DND-41 (cell line): ENCODE results near the gene PPFIBP2.

ENCODE experiments used
- ATAC-seq: fragments of 200-7000 bp; cut with Tn5 transposase; 3 replicates; pipeline ENCODE4 v1.9.1; 2021; ENCODE audit warnings: low read depth; ENCODE audit not compliant: insufficient read depth
- DNase-seq: peaks from one replicate; pipeline ENCODE4 v3.0.0-alpha.2; 2020
- H2AFZ ChIP-seq: 2 replicates; pipeline ENCODE4 v1.6.0; 2012; ENCODE audit warnings: low read depth, low read length
- H3K27ac ChIP-seq: 2 replicates; pipeline ENCODE4 v1.5.1; 2012; ENCODE audit warnings: low read length, inconsistent platforms
- H3K27me3 ChIP-seq: fragments of 200-600 bp; sonication (generic); 2 replicates; pipeline ENCODE4 v1.6.0; 2012; ENCODE audit warnings: low read length, mild to moderate bottlenecking, inconsistent platforms; ENCODE audit not compliant: insufficient read depth, poor library complexity
- H3K36me3 ChIP-seq: 2 replicates; pipeline ENCODE4 v1.5.1; 2012; ENCODE audit warnings: low read length, inconsistent platforms; ENCODE audit not compliant: insufficient read depth
- H3K4me1 ChIP-seq: 2 replicates; pipeline ENCODE4 v1.5.1; 2012; ENCODE audit warnings: mild to moderate bottlenecking, low read length; ENCODE audit not compliant: insufficient read depth
- H3K4me2 ChIP-seq: 2 replicates; pipeline ENCODE4 v1.6.0; 2012; ENCODE audit warnings: mild to moderate bottlenecking, moderate library complexity, low read length, inconsistent platforms; ENCODE audit not compliant: insufficient read depth
- H3K4me3 ChIP-seq, 2 experiments: fragments of 200-600 bp in 1 of 2; shearing (Covaris generic) in 1 of 2; 2 replicates each; pipeline ENCODE4 v1.5.1; 2012 to 2016; ENCODE audit warnings: inconsistent platforms in 2 of 2, low read length in 2 of 2, mild to moderate bottlenecking in 2 of 2, low read depth in 1 of 2, moderate library complexity in 1 of 2
- H3K79me2 ChIP-seq: 2 replicates; pipeline ENCODE4 v1.6.0; 2012; ENCODE audit warnings: low read length, inconsistent platforms; ENCODE audit not compliant: insufficient read depth
- H3K9ac ChIP-seq: 2 replicates; pipeline ENCODE4 v1.6.0; 2012; ENCODE audit warnings: low read depth, mild to moderate bottlenecking, inconsistent platforms, low read length, moderate library complexity
- H3K9me3 ChIP-seq: 2 replicates; pipeline ENCODE4 v1.5.1; 2012; ENCODE audit warnings: low read length, moderate library complexity, mild to moderate bottlenecking, inconsistent platforms; ENCODE audit not compliant: insufficient read depth, severe bottlenecking
- H4K20me1 ChIP-seq: 2 replicates; pipeline ENCODE4 v1.6.0; 2012; ENCODE audit warnings: low read length; ENCODE audit not compliant: insufficient read depth
- CTCF ChIP-seq: IDR thresholded peaks from 2 replicates; pipeline ENCODE4 v1.5.1; 2012; ENCODE audit warnings: borderline replicate concordance, low read length, moderate library complexity, mild to moderate bottlenecking; ENCODE audit not compliant: poor library complexity, severe bottlenecking; ENCODE audit errors: extremely low read depth
- EZH2 ChIP-seq: IDR thresholded peaks from 3 replicates; pipeline ENCODE4 v1.6.1; 2012; ENCODE audit warnings: borderline replicate concordance, low read depth, mild to moderate bottlenecking, moderate library complexity, low read length, inconsistent platforms; ENCODE audit not compliant: severe bottlenecking

Gene PPFIBP2

GRCh38 chr11:7490054-7490453 lies 23.7 kb upstream of the PPFIBP2 start:
- Histone ChIP-seq H3K4me2 (no peak overlapping the region), H3K9ac (no peak overlapping the region), H3K4me1 (no peaks in the 10 kb centered on the region), H3K9me3 (no peaks in the 10 kb centered on the region), H3K27ac (no peak overlapping the region), H2AFZ (no peak overlapping the region), H4K20me1 (no peaks in the 10 kb centered on the region; the same call in 1 of the 2 replicates), H3K36me3 (no peaks in the 10 kb centered on the region), H3K79me2 (no peaks in the 10 kb centered on the region), H3K4me3 (no peak overlapping the region), H3K27me3 (peaks cover 23% of the 10 kb centered on the region)
- no peak for TF ChIP-seq CTCF
- TF ChIP-seq EZH2, result no peak
- DNase-seq (no peak), ATAC-seq (no peak)

GRCh38 chr11:7490535-7490934 lies 23.3 kb upstream of the PPFIBP2 start:
- H3K79me2 ChIP-seq, result no peaks in the 10 kb centered on the region
- no peak overlapping the region for H3K27ac ChIP-seq
- no peak overlapping the region for H3K9ac ChIP-seq
- no peaks in the 10 kb centered on the region for H3K9me3 ChIP-seq
- H4K20me1 ChIP-seq, result no peaks in the 10 kb centered on the region; the same call in 1 of the 2 replicates
- H3K4me1 ChIP-seq, result no peaks in the 10 kb centered on the region
- peaks cover 23% of the 10 kb centered on the region for H3K27me3 ChIP-seq
- H2AFZ ChIP-seq, result no peak overlapping the region
- TF ChIP-seq CTCF (no peak), EZH2 (no peak)
- no peak overlapping the region for H3K4me3 ChIP-seq
- ATAC-seq (no peak), DNase-seq (no peak)
- H3K4me2 ChIP-seq, result no peak overlapping the region
- H3K36me3 ChIP-seq, result no peaks in the 10 kb centered on the region

GRCh38 chr11:7492253-7492652 lies 21.5 kb upstream of the PPFIBP2 start:
- Histone ChIP-seq H3K9ac (no peak overlapping the region), H4K20me1 (no peaks in the 10 kb centered on the region; the same call in 1 of the 2 replicates), H3K27ac (no peak overlapping the region), H3K4me2 (no peak overlapping the region), H3K27me3 (peaks cover 23% of the 10 kb centered on the region), H3K9me3 (no peaks in the 10 kb centered on the region), H3K36me3 (no peaks in the 10 kb centered on the region), H3K4me1 (no peaks in the 10 kb centered on the region), H3K79me2 (no peaks in the 10 kb centered on the region), H3K4me3 (no peak overlapping the region), H2AFZ (no peak overlapping the region)
- TF ChIP-seq CTCF, result no peak
- TF ChIP-seq EZH2, result no peak
- DNase-seq (no peak), ATAC-seq (no peak)

GRCh38 chr11:7493670-7494069 lies 20.1 kb upstream of the PPFIBP2 start:
- Histone ChIP-seq H3K4me2 (no peak overlapping the region), H4K20me1 (no peaks in the 10 kb centered on the region; the same call in 1 of the 2 replicates), H3K27me3 (peaks cover 28% of the 10 kb centered on the region), H3K4me3 (no peak overlapping the region), H3K4me1 (no peaks in the 10 kb centered on the region), H3K79me2 (no peaks in the 10 kb centered on the region), H3K27ac (no peak overlapping the region), H3K36me3 (no peaks in the 10 kb centered on the region), H3K9me3 (no peaks in the 10 kb centered on the region), H2AFZ (no peak overlapping the region), H3K9ac (no peak overlapping the region)
- TF ChIP-seq CTCF (no peak), EZH2 (no peak)
- ATAC-seq, result no peak
- DNase-seq, result no peak
